Posterior cingulate gyrus (tissue), 11 donors: Measurements from ENCODE around the gene KHNYN.
A peak's percentile ranks its signal among the peaks of the same experiment; 100 is the strongest.

Experiments
- DNase-seq, 10 donors: peaks; one replicate each; pipeline versions ENCODE4 v3.0.0 to v3.0.0-alpha.2; 2020 to 2021; ENCODE audit warnings: mixed read lengths in 3 of 10
- intact Hi-C: fragments of 100-400 bp; cut with DNase I; formaldehyde crosslinking; loops from one replicate; pipeline ENCODE4 v1.15.1; 2023

The KHNYN gene

GRCh38 chr14:24418492-24418873 is 11.3 kb upstream of the KHNYN start:
- no peak for DNase-seq
- intact Hi-C loops: no loop called here

- intact Hi-C loops: no loop called here
- DNase-seq: no peak
Measured at GRCh38 chr14:24422261-24422660, 7.5 kb upstream of the KHNYN start.

DNA sequence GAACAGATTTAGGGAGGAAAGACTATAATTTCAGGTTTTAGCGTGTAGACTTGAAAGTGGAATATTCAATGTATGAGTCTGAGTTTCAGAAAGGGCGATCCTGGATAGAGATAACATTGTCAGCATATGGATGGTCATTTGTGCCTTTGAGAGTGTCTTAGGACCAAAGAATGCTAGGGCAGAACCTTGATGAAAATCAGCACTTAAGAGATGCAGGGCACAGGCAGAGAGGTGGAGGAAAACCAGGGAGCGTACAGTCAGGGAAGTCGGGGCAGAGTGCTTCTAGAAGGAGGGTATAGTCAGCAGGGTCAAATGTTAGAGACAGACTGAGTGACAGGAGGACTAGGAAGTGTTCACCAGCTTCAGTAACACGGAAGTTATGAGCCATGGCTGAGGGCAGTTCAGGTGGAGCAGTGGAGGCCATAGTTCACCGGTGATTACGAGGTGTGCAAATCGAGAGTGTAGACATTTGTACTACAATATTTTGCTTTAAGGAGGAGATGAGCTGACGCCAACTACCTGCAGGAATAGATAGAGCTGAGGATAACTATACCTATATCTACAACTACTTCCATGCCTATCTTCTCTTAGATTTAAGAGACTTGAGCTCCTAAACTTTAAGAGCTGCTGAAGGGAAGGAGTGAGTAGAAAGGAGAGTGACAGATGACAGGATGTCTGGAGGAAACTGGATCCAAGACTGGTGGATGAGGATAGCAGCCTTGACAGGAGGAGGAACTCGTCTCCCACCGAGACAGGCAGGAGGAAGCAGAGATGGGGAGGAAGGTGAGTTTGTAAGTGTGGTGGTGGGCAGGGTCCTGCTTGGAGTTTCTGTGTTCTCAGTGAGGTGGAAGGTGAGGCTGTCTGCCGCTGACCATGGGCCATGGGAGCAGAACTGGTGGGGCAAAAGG is 6.8 kb upstream of the KHNYN start:
- intact Hi-C loops: no loop called here

DNA sequence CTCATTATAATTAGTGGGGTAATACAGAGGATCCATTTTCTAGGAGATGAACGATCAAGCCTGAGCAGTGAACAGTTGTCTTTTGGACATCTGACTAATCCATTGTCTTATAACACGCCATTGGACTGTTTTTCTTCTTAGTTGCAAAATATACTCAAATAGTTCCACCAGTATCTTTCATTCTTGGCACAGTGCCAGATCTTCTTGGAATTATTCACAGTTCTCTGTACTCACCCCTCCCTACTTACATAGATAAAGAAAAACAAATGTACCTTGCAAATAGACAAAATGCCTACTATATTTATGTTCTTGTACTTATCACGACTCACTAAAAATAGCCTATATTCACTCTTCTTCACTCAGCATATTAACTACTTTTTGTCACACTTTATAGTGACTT is 4.0 kb upstream of the KHNYN start:
- no peak for DNase-seq

More for the DNA sequence above, 6.8 kb upstream of the KHNYN start:
- DNase-seq: no peak

DNA sequence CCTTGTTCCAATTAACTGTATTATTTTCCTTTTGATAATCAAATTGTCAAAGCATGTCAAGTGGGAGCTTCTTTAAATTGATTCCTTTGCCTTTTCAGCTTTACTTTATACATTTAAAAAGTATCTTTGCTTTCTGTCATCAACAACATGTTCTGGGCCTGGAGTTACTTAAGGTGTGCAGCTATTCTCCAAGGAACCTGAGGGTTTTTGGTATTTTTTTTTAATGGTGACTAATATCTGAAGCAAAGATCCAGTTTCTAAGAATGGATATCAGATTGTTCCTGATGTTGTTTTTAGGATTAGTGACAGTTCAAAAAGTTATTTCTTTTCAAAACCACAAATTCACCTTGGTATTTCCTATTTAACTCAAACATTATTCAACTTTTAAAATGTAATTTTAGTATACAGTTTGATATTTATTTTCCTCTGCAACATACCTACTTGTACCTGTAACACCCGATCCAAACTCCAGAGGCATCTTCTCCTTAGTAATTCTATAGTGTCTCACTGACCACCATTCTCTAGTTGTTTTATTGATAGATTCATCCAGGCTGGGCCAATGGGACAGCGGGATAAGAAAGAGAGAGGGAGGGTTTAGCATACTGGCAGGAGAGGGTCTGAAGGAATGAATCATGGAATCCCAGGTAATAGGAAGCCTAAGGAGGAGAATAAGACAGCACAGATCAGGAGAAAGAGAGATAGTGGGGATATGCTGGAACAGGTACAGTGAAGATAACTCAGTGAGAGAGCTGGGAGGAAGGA is 3.4 kb upstream of the KHNYN start:
- no peak for DNase-seq
- intact Hi-C loops: loop anchor here (5.0 kb wide), 1 partner anchor 59 kb away; the partner anchor contains the start of gene NFATC4

More for the DNA sequence above, 4.0 kb upstream of the KHNYN start:
- intact Hi-C loops: loop anchor here (5.0 kb wide), 1 partner anchor 58 kb away; the partner anchor contains the start of gene NFATC4

DNA sequence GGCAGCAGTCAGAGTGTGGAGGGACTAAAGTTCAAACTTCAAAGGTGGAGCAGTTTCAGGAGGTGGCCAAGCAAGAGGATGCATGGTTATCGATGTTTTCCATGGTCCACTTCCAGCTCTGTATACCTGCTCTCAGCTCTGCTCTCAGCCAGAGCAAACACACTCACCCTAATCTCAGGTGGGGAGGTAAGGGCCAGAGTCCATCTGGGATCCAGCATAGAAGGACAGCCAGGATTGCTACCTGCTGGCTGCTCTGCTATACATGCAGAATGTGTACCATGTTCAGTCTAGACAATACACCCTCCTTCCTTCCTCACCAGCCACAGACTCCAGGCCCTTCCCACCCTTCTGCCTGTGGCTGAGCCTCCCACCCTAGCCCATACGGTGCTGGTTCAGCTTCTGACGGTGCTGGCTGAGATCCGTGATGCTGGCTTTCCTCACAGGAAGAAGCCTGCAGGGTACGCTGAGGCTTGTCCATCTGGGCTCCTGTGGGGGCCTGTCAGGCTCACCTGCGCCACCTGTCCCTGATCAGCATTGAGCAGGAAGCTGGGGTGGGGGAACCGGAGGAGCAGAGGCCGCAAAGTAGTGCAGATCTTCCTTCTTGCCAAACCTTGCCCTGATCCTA is 2.7 kb upstream of the KHNYN start:
- DNase-seq: no peak
- intact Hi-C loops: loop anchor here (5.0 kb wide), 1 partner anchor 60 kb away; the partner anchor contains the start of gene NFATC4

GRCh38 chr14:24427537-24428508 is 1.9 kb upstream of the KHNYN start:
- no peak for DNase-seq
- intact Hi-C loops: loop anchor here (5.0 kb wide), 1 partner anchor 61 kb away; the partner anchor contains the start of gene NFATC4

DNA sequence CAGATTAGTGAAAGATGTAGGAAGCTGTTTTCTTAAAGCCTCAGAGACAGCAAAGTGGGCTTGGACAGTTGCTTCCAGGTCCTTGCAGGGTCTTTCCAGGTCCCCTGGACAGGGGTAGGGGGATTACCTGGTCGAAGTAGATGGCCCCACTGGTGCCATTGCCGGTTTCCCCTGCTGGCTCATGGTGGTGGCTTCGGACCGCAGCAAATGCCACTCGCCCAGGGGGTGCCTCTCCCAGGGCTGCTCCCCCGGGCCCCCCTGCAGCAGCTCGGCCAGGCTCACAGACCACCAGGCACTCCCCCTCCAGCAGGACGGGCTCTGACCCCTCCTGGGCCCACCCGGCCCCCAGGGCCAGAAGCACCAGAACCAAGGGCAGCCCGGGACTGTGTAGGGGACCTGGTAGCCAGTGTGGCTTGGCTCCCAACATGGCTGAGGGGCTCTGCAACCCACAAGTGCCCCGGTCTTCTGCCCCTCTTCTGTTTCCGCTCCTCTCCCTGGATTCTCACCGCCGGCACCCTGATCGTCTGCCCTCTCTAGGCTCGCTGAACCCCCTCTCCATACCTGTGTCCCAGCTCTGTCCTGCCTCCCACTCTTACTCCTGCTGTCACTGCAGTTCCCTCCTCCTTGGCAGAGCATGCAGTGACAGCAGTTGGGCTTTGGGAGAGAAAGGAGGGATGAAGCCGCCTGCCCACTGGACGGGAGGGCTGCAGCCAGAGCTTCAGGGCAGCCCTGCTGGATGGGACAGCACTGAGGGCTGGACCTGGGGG is 943 bp upstream of the KHNYN start:
- intact Hi-C loops: loop anchor here (5.0 kb wide), 1 partner anchor 62 kb away; the partner anchor contains the start of gene NFATC4
- DNase-seq: peak in 1 of 10 donors; percentile 62

DNA sequence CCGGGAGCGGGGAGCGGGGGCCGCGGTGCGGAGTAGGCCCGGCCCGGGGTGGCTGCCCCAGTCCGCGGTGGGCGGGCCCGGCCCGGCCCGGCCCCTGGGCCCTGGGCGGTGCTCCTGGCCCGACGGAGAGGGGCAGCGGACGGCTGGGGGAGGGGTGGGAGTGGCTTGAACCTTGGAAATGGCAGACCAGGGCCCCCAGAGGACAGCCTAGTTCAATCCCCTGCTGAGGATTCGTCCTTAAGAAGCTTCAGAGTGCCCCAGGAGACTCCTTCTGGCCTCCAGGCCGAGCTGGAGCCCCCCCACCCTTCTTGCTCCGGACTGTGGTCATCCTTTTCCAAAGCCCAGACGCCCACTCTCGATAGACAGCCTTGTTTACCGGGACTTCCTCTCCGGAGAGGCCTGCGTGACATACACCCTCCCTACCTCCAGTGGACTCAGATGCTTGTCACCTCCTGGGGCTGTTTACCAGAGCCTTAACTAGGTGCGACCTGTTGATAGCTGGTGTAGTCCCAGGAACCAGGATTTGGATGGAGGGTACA is 458 bp downstream of the KHNYN start:
- intact Hi-C loops: loop anchor here (10.0 kb wide), 1 partner anchor 185 kb away; the partner anchor contains the start of gene TINF2
- DNase-seq: peak in 2 of 10 donors; percentile 52 to 91

GRCh38 chr14:24430682-24431568 is 1.2 kb downstream of the KHNYN start:
- no peak for DNase-seq
- intact Hi-C loops: loop anchor here (10.0 kb wide), 1 partner anchor 186 kb away; the partner anchor contains the start of gene TINF2

GRCh38 chr14:24431569-24432258 is 2.0 kb downstream of the KHNYN start:
- peak; percentile 52 to 97 (median 80) for DNase-seq
- intact Hi-C loops: loop anchor here (10.0 kb wide), 1 partner anchor 187 kb away; the partner anchor contains the start of gene TINF2

DNA sequence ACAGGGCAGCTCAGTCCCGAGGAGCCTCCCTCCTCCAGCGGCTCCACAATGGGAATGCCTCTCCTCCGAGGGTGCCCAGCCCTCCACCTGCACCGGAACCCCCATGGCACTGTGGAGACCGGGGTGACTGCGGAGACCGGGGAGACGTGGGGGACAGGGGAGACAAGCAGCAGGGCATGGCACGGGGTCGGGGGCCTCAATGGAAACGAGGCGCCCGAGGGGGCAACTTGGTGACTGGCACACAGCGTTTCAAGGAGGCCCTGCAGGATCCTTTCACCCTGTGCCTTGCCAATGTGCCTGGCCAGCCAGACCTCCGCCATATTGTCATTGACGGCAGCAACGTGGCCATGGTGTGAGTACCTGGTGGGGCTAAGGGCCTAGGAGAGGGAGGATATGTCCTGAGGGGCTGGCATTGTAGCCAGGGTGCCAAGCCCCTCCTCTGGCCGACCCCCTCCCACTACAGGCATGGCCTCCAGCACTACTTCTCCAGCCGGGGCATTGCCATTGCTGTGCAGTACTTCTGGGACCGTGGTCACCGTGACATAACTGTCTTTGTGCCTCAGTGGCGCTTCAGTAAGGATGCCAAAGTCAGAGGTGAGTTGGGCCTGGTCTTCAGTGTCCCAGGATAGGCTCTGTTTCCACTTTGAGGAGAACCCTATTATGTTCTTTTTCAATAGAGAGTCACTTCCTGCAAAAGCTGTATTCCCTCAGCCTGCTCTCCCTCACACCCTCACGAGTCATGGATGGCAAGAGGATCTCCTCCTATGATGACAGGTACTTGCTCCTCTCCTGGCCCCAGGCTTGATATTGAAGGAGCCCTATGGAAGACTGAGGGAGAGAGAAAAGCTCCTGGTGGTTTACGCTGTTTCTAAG is 2.7 kb downstream of the KHNYN start:
- no peak for DNase-seq
- intact Hi-C loops: loop anchor here (10.0 kb wide), 1 partner anchor 188 kb away; the partner anchor contains the start of gene TINF2

- intact Hi-C loops: loop anchor here (10.0 kb wide), 1 partner anchor 189 kb away; the partner anchor contains the start of gene TINF2
- DNase-seq: no peak
Measured at GRCh38 chr14:24434036-24434435, 4.3 kb downstream of the KHNYN start.

- intact Hi-C loops: loop anchor here (10.0 kb wide), 1 partner anchor 190 kb away; the partner anchor contains the start of gene TINF2
- DNase-seq: no peak
Measured at GRCh38 chr14:24434676-24435075, 4.9 kb downstream of the KHNYN start.

DNA sequence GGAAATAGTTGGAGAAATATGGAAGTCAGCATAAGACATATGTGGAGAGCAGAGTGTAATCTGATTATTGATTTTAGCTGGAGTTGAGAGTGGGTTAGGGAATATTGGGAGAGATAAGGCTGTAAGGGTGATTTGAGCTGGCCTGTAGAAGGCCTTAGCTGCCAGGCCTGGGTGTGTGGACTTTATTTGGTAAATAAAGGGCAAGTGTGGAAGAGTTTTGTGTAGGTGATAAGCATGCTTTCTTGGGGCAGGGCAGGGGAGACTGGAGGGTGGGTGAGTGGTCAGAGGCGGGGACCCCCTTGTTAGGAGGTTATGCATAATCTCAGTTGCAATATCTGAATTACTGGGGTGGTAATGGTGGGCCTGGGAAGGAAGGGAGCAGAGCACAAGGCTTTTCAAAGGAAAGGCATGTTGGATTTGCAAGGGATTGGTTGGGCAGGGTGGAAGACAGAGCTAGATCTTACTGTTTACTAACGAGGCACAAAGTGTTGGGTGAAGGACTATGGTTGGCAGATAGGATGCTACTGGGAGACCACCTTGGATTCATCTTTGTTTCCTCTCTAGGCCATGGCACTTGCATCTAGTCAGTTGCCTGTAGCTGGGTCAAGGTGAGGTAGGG is 5.5 kb downstream of the KHNYN start:
- intact Hi-C loops: loop anchor here (10.0 kb wide), 1 partner anchor 190 kb away; the partner anchor contains the start of gene TINF2

More for the DNA sequence above, 5.5 kb downstream of the KHNYN start:
- DNase-seq: no peak
